Measurements from ENCODE around the gene LRMDA. TPM values are rescaled to one million over a fixed set of nuclear protein-coding genes. Genes with fewer than 3 reads are reported as not detected.

The LRMDA gene
- total RNA-seq, 1 donor from 2014 or later = 18.7 TPM

DNA sequence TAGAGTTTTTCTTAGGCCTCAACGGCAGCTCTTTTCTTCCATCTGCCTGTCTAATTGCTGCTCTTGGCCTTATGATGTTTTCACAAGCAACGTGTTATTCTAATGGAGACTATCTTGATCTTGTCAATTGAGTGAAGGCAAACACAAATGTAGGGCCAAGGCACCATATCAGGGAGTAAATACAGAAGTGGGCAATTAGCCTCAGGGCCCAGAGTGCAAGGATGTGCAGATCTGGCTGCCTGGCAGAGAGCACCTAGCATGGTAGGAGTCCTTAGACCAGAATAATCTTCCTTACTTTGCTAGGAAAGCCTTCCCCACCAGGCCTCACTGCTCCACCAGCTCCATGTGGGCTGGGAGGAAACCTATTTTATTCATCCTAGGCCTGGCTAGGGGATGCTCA lies 590.9 kb downstream of the LRMDA start:
- no peaks in the 10 kb centered on the region for H3K36me3 ChIP-seq (ENCODE audit: control insufficient read depth, insufficient read depth, low read length)
- H3K27me3 ChIP-seq (ENCODE audit: control insufficient read depth, insufficient read depth, low read length) = no peaks in the 10 kb centered on the region
- TF ChIP-seq CTCF (IDR thresholded peaks at IDR 0.05; ENCODE audit: insufficient read depth, low read length, poor library complexity, severe bottlenecking) = no peak
- no peak for DNase-seq (ENCODE audit: low read depth)
- H3K4me3 ChIP-seq (ENCODE audit: low read depth, low read length) = no peak overlapping the region

DNA sequence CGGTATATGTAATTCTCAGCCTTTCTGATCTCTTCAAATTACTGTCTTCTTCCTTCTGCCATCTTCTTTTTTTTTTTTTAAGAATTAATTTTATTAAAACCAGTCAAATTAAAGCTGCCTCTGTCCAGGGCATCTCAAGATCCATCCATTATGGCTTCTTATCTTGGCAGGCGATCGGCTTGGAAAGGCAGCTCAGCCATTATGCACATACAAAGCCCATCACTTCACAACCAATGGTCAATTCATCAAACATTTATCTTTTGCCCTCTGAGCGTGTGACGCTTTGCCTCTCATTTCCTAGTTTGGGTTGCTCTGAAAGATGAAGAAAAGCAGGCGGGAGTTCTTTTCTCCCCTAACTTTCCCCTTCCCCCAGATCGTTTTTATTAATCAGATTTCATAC lies 591.6 kb downstream of the LRMDA start:
- TF ChIP-seq CTCF (IDR thresholded peaks at IDR 0.05; ENCODE audit: insufficient read depth, low read length, poor library complexity, severe bottlenecking) = no peak
- DNase-seq (ENCODE audit: low read depth) = no peak
- H3K36me3 ChIP-seq (ENCODE audit: control insufficient read depth, insufficient read depth, low read length) = no peaks in the 10 kb centered on the region
- no peak overlapping the region for H3K4me3 ChIP-seq (ENCODE audit: low read depth, low read length)
- H3K27me3 ChIP-seq (ENCODE audit: control insufficient read depth, insufficient read depth, low read length) = no peaks in the 10 kb centered on the region

DNA sequence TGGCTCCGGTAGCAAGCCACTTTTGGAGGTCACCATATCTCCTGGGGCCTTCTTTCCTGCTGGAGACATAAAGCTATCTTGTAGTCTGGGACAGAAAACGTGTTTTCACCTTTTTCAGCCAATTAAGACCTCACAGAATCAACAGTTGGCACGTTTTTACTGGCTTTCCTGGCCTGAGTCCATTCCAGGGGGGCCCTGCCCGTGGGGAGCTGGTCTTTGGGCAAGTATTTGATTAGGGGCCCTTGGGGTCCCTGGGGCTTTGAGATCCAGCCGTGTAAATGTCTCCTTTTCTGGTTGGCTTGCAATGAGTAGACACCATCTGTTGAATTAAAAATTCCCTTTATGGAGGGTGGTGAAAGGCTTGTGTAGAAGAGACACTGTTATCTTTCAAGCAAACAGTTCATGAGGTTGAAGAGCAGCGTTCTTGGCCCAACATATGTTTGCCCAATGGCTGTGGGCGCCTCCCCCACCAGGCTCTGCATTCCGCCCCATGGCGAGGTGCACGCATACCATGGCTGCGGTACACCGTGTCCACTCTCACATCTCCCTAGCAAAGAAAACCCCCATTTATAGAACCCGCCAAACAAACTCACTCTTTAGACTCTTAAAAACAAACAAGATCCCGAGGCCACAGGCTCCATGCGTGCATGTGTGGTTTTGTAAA lies 593.2 kb downstream of the LRMDA start:
- DNase-seq (ENCODE audit: low read depth) = no peak
- TF ChIP-seq CTCF (IDR thresholded peaks at IDR 0.05; ENCODE audit: insufficient read depth, low read length, poor library complexity, severe bottlenecking) = no peak
- Histone ChIP-seq H3K4me3 (ENCODE audit: low read depth, low read length) (no peak overlapping the region), H3K27me3 (ENCODE audit: control insufficient read depth, insufficient read depth, low read length) (no peaks in the 10 kb centered on the region), H3K36me3 (ENCODE audit: control insufficient read depth, insufficient read depth, low read length) (no peaks in the 10 kb centered on the region)

- Histone ChIP-seq H3K27me3 (ENCODE audit: control insufficient read depth, insufficient read depth, low read length) (no peaks in the 10 kb centered on the region), H3K36me3 (ENCODE audit: control insufficient read depth, insufficient read depth, low read length) (no peaks in the 10 kb centered on the region), H3K4me3 (ENCODE audit: low read depth, low read length) (no peak overlapping the region)
- no peak for TF ChIP-seq CTCF (IDR thresholded peaks at IDR 0.05; ENCODE audit: insufficient read depth, low read length, poor library complexity, severe bottlenecking)
- no peak for DNase-seq (ENCODE audit: low read depth)
Measured at GRCh38 chr10:76025124-76025477, 593.7 kb downstream of the LRMDA start.

GRCh38 chr10:76026176-76026771 lies 594.9 kb downstream of the LRMDA start:
- no peaks in the 10 kb centered on the region for H3K27me3 ChIP-seq (ENCODE audit: control insufficient read depth, insufficient read depth, low read length)
- TF ChIP-seq CTCF (IDR thresholded peaks at IDR 0.05; ENCODE audit: insufficient read depth, low read length, poor library complexity, severe bottlenecking) = no peak
- H3K4me3 ChIP-seq (ENCODE audit: low read depth, low read length) = no peak overlapping the region
- DNase-seq (ENCODE audit: low read depth) = no peak
- H3K36me3 ChIP-seq (ENCODE audit: control insufficient read depth, insufficient read depth, low read length) = no peaks in the 10 kb centered on the region

DNA sequence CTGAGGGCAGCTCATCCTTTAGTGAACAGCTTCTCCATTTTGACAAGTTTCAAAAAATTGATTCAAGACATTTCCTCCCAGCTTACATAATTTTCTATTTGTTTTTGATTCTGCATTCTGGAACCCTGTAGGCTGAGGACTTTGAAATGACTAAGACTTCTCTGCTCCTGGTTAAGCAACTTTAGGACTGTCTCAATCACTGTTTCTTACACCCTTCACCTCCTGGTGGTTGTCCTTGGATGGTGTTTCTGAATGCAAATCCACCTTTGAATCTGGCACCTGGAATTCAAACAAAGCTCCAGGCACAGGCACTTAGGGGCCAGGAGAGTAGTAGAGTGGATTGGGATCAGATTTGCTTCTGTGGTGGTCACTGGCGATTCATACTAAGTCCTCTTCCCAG lies 595.5 kb downstream of the LRMDA start:
- no peaks in the 10 kb centered on the region for H3K27me3 ChIP-seq (ENCODE audit: control insufficient read depth, insufficient read depth, low read length)
- no peak for DNase-seq (ENCODE audit: low read depth)
- H3K4me3 ChIP-seq (ENCODE audit: low read depth, low read length) = no peak overlapping the region
- no peak for TF ChIP-seq CTCF (IDR thresholded peaks at IDR 0.05; ENCODE audit: insufficient read depth, low read length, poor library complexity, severe bottlenecking)
- no peaks in the 10 kb centered on the region for H3K36me3 ChIP-seq (ENCODE audit: control insufficient read depth, insufficient read depth, low read length)
